GM23338 (cell line): ENCODE data around the gene FAM162A. TPM values are rescaled to one million over a fixed set of nuclear protein-coding genes. Genes with fewer than 3 reads are reported as not detected.

Source experiments
- ATAC-seq: fragments of 200-7000 bp; cut with Tn5 transposase; 3 replicates; pipeline ENCODE4 v1.9.1; 2020
- DNase-seq: peaks from one replicate; pipeline ENCODE4 v3.0.0-alpha.2; 2015; ENCODE audit warnings: low spot score
- H2AFZ ChIP-seq: fragments of 200-600 bp; sonication (generic); 2 replicates; pipeline ENCODE4 v1.8.0; 2016; ENCODE audit warnings: antibody characterized with exemption, mild to moderate bottlenecking, moderate library complexity
- H3F3A ChIP-seq: fragments of 200-600 bp; sonication (generic); replicated peaks from 2 replicates; pipeline ENCODE4 v1.8.0; 2017; ENCODE audit warnings: antibody characterized with exemption, mixed run types, low read depth
- H3K27ac ChIP-seq: fragments of 200-600 bp; sonication (generic); 2 replicates; pipeline ENCODE4 v1.6.1; 2016; ENCODE audit warnings: low read depth
- H3K27me3 ChIP-seq: fragments of 200-600 bp; sonication (generic); 2 replicates; pipeline ENCODE4 v1.8.0; 2016; ENCODE audit warnings: mild to moderate bottlenecking, mixed run types, moderate library complexity; ENCODE audit not compliant: insufficient read depth
- H3K36me3 ChIP-seq: fragments of 200-600 bp; sonication (generic); 2 replicates; pipeline ENCODE4 v1.8.0; 2016; ENCODE audit warnings: mild to moderate bottlenecking; ENCODE audit not compliant: insufficient read depth
- H3K4me1 ChIP-seq: fragments of 200-600 bp; sonication (generic); 2 replicates; pipeline ENCODE4 v1.8.0; 2016; ENCODE audit warnings: mild to moderate bottlenecking, moderate library complexity; ENCODE audit not compliant: insufficient read depth
- H3K4me2 ChIP-seq: fragments of 200-600 bp; sonication (generic); 2 replicates; pipeline ENCODE4 v1.7.1; 2017; ENCODE audit warnings: mixed run types
- H3K4me3 ChIP-seq: fragments of 200-600 bp; sonication (generic); 2 replicates; pipeline ENCODE4 v1.6.1; 2016; ENCODE audit warnings: mixed run types
- H3K79me2 ChIP-seq: fragments of 200-600 bp; sonication (generic); replicated peaks from 2 replicates; pipeline ENCODE4 v1.8.0; 2017; ENCODE audit warnings: mild to moderate bottlenecking; ENCODE audit not compliant: insufficient read depth
- H3K9me2 ChIP-seq: fragments of 200-600 bp; sonication (generic); 2 replicates; pipeline ENCODE4 v1.8.0; 2017; ENCODE audit not compliant: insufficient read depth
- H4K20me1 ChIP-seq: fragments of 200-600 bp; sonication (generic); replicated peaks from 2 replicates; pipeline ENCODE4 v1.8.0; 2017; ENCODE audit warnings: mild to moderate bottlenecking; ENCODE audit not compliant: insufficient read depth
- H3K27ac Mint-ChIP-seq: 2 replicates; pipeline ENCODE4 v1.8.0; 2020; ENCODE audit warnings: inconsistent platforms, mild to moderate bottlenecking, moderate library complexity, mixed read lengths
- H3K27me3 Mint-ChIP-seq: 3 replicates; pipeline ENCODE4 v1.8.0; 2022; ENCODE audit warnings: low read depth, mild to moderate bottlenecking, moderate library complexity, mixed read lengths, inconsistent platforms; ENCODE audit not compliant: insufficient read depth, poor library complexity
- H3K36me3 Mint-ChIP-seq: 3 replicates; pipeline ENCODE4 v1.8.0; 2021; ENCODE audit warnings: low read depth, mild to moderate bottlenecking, inconsistent platforms, moderate library complexity, mixed read lengths
- H3K4me1 Mint-ChIP-seq: 3 replicates; pipeline ENCODE4 v1.8.0; 2020; ENCODE audit warnings: mild to moderate bottlenecking, inconsistent platforms, mixed read lengths
- H3K4me3 Mint-ChIP-seq: 3 replicates; pipeline ENCODE4 v1.8.0; 2021; ENCODE audit warnings: moderate library complexity, mild to moderate bottlenecking, inconsistent platforms, mixed read lengths
- H3K9me3 Mint-ChIP-seq: 3 replicates; pipeline ENCODE4 v1.8.0; 2020; ENCODE audit warnings: moderate library complexity, mild to moderate bottlenecking, inconsistent platforms, mixed read lengths
- CREB1 ChIP-seq: fragments of 250-450 bp; sonication (Bioruptor Pico); IDR thresholded peaks from 2 replicates; pipeline ENCODE4 v1.5.0; 2020; ENCODE audit warnings: low read depth, mild to moderate bottlenecking, moderate library complexity
- EZH2 ChIP-seq: fragments of 200-600 bp; sonication (generic); IDR thresholded peaks from one replicate; pipeline ENCODE4 v1.8.0; 2017; ENCODE audit warnings: antibody characterized with exemption, mild to moderate bottlenecking, low read depth; ENCODE audit not compliant: unreplicated experiment
- JUNB ChIP-seq: IDR thresholded peaks from one replicate; pipeline ENCODE4 v1.6.1; 2016; ENCODE audit warnings: antibody characterized with exemption; ENCODE audit not compliant: unreplicated experiment
- STAT1 ChIP-seq: IDR thresholded peaks from one replicate; pipeline ENCODE4 v1.6.1; 2016; ENCODE audit warnings: antibody characterized with exemption; ENCODE audit not compliant: unreplicated experiment
- ZNF114 ChIP-seq: fragments of 250-450 bp; sonication (Bioruptor Pico); IDR thresholded peaks from 2 replicates; pipeline ENCODE4 v1.5.0; 2020; ENCODE audit warnings: mild to moderate bottlenecking, moderate library complexity
- ZNF331 ChIP-seq: fragments of 250-450 bp; sonication (Bioruptor Pico); IDR thresholded peaks from 2 replicates; pipeline ENCODE4 v1.5.0; 2020; ENCODE audit warnings: low read depth, mild to moderate bottlenecking, moderate library complexity
- polyA plus RNA-seq: library from polyadenylated mRNA; unstranded; fragments of >200 nt; fragmentation: Nextera tagmentation; extraction: Ambion mirVana; gene quantifications from 2 replicates; pipeline ENCODE4 v1.2.1, GENCODE V29; 2016
- total RNA-seq: library from RNA; depleted of rRNA; stranded (reverse); fragments of >200 nt; shearing (Covaris generic); gene quantifications from 2 replicates; pipeline ENCODE4 v1.2.3, GENCODE V29; 2014
- TF ChIP-seq, protein P1 (sequence below), 2 experiments: fragments of 200-600 bp in 1 of 2; sonication (generic) in 1 of 2; conservative IDR thresholded peaks; 2 replicates each; pipeline versions ENCODE4 v1.5.1 to v1.6.1; 2016 to 2017; ENCODE audit warnings: antibody characterized with exemption in 2 of 2, low read depth in 2 of 2, mild to moderate bottlenecking in 2 of 2, moderate library complexity in 1 of 2

The FAM162A gene
- total and polyA plus RNA-seq, 2 experiments from 2014 or later, result 35.9 to 234 TPM

DNA sequence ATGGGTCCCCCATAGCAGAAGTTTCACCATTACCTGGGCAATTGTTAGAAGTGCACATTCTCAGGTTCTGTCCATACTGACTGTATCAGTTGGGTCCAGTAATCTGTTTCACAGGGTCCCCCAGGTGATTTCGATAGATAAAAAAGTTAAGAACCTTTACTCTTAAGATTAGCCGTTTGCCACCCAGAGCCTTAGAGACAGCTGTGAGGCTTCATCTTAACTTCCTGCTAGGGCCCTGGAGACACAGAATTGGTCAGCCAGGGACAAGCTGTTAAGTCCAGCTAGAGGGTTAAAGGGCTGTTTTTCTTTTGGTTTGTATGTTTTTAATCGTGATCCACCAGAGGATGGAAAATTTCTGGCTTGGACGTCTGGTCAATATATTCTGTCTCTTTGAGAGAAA is 6.7 kb downstream of the FAM162A start:
- H3K4me1 ChIP-seq, result peaks cover 5% of the 10 kb centered on the region; the same call in 1 of the 2 replicates
- no peaks in the 10 kb centered on the region for H3K27me3 ChIP-seq
- TF ChIP-seq, protein P1, sequence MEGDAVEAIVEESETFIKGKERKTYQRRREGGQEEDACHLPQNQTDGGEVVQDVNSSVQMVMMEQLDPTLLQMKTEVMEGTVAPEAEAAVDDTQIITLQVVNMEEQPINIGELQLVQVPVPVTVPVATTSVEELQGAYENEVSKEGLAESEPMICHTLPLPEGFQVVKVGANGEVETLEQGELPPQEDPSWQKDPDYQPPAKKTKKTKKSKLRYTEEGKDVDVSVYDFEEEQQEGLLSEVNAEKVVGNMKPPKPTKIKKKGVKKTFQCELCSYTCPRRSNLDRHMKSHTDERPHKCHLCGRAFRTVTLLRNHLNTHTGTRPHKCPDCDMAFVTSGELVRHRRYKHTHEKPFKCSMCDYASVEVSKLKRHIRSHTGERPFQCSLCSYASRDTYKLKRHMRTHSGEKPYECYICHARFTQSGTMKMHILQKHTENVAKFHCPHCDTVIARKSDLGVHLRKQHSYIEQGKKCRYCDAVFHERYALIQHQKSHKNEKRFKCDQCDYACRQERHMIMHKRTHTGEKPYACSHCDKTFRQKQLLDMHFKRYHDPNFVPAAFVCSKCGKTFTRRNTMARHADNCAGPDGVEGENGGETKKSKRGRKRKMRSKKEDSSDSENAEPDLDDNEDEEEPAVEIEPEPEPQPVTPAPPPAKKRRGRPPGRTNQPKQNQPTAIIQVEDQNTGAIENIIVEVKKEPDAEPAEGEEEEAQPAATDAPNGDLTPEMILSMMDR (conservative IDR thresholded peaks at IDR 0.05; ENCODE audit: low read depth in 2 of 2), result no peak
- TF ChIP-seq STAT1 (no peak), EZH2 (no peak), ZNF114 (CRISPR knock-in tag) (no peak), ZNF331 (no peak)
- no peak overlapping the region for H3K4me2 ChIP-seq
- Mint-ChIP-seq H3K36me3 (no peaks in the 10 kb centered on the region), H3K27ac (no peak overlapping the region), H3K27me3 (peaks cover 1% of the 10 kb centered on the region), H3K9me3 (no peaks in the 10 kb centered on the region), H3K4me1 (peaks cover 6% of the 10 kb centered on the region), H3K4me3 (no peak overlapping the region)
- H2AFZ ChIP-seq, result no peak overlapping the region
- peaks cover 14% of the 10 kb centered on the region for H3K79me2 ChIP-seq
- no peak overlapping the region for H3K4me3 ChIP-seq
- DNase-seq, result no peak
- no peaks in the 10 kb centered on the region for H3F3A ChIP-seq
- no peaks in the 10 kb centered on the region for H3K9me2 ChIP-seq
- H4K20me1 ChIP-seq, result no peaks in the 10 kb centered on the region
- H3K27ac ChIP-seq, result no peak overlapping the region
- ATAC-seq, result no peak
- no peaks in the 10 kb centered on the region for H3K36me3 ChIP-seq

DNA sequence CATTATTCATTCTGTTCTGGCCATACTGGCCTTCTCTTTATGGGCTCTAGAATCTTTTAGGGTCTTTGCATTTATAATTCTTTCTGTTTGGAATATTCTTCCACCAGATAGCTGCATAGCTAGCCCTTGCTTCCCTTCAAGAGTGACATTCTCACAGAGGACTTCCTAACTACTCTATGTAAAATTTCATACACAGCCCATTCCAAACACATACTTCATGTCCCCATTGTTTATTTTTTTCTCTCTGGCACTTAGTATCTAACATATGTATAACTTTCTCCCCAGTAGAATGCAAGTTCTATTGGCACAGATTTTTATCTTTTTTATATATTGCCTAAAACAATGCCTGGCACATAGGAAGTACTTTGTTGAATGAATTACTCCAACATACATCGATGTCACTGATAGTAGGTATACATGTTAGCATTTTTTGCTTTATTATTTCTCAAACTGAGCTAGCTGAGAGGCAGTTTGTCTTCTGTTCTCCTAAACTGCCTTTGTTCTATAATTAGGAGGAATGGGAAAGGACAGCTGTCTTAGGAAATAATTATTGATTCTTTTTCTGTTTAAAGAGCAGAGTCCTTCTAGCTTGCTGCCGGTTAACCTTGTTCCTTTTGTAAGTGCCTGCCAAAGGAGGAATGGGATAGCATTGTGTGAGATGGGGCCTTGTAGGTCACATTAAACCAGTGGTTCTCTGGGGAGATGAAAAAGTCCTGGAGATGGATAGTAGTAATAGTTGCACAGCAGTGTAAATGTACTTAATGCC is 7.9 kb downstream of the FAM162A start:
- Histone ChIP-seq H3F3A (no peaks in the 10 kb centered on the region), H2AFZ (no peak overlapping the region), H3K9me2 (no peaks in the 10 kb centered on the region), H3K27me3 (no peaks in the 10 kb centered on the region), H4K20me1 (no peaks in the 10 kb centered on the region), H3K27ac (no peak overlapping the region), H3K4me2 (no peak overlapping the region), H3K4me1 (peaks cover 5% of the 10 kb centered on the region; the same call in 1 of the 2 replicates), H3K4me3 (no peak overlapping the region), H3K36me3 (no peaks in the 10 kb centered on the region), H3K79me2 (peaks cover 8% of the 10 kb centered on the region; the same call in 1 of the 2 replicates)
- H3K4me3 Mint-ChIP-seq, result no peak overlapping the region
- H3K4me1 Mint-ChIP-seq, result peaks cover 6% of the 10 kb centered on the region
- TF ChIP-seq CREB1 (CRISPR knock-in tag) (no peak), STAT1 (no peak), EZH2 (no peak), JUNB (no peak), ZNF114 (CRISPR knock-in tag) (no peak)
- no peaks in the 10 kb centered on the region for H3K36me3 Mint-ChIP-seq
- no peak overlapping the region for H3K27ac Mint-ChIP-seq
- no peaks in the 10 kb centered on the region for H3K9me3 Mint-ChIP-seq
- ATAC-seq (no peak), DNase-seq (no peak)
- peaks cover 1% of the 10 kb centered on the region for H3K27me3 Mint-ChIP-seq
